ENCODE results near the gene TSC22D2. TPM values are rescaled to one million over a fixed set of nuclear protein-coding genes. Genes with fewer than 3 reads are reported as not detected.

Gene TSC22D2
- total and polyA plus RNA-seq, 12 donors, result 11.8 to 73.1 (median 28.7) TPM

GRCh38 chr3:150393745-150394144 lies 14.4 kb upstream of the TSC22D2 start:
- no peak for TF ChIP-seq CTCF (IDR thresholded peaks at IDR 0.05)
- intact Hi-C loops (cut with DNase I), result no loop called here
- no peak for ATAC-seq
- Histone ChIP-seq H3K27me3 (no peaks in the 10 kb centered on the region), H3K27ac (no peak overlapping the region), H3K36me3 (no peaks in the 10 kb centered on the region), H3K9me3 (no peaks in the 10 kb centered on the region), H3K4me1 (peaks cover 0 to 24% (median 11%) of the 10 kb centered on the region in 9 donors), H3K4me3 (no peak overlapping the region)
- 68 to 70% methylated on average over 1 of the region's 1 CpG for WGBS, 2 donors
- no peak for DNase-seq

GRCh38 chr3:150394606-150395005 lies 13.5 kb upstream of the TSC22D2 start:
- H3K4me3 ChIP-seq, result no peak overlapping the region
- H3K36me3 ChIP-seq, result no peaks in the 10 kb centered on the region
- peaks cover 0 to 16% (median 2%) of the 10 kb centered on the region in 9 donors for H3K4me1 ChIP-seq
- no peak overlapping the region for H3K27ac ChIP-seq
- ATAC-seq, result no peak
- DNase-seq, result no peak
- no peaks in the 10 kb centered on the region for H3K9me3 ChIP-seq
- intact Hi-C loops (cut with DNase I), result no loop called here
- no peak for TF ChIP-seq CTCF (IDR thresholded peaks at IDR 0.05)
- H3K27me3 ChIP-seq, result no peaks in the 10 kb centered on the region
- 85 to 86% methylated on average over 2 of the region's 2 CpGs for WGBS, 2 donors

GRCh38 chr3:150396491-150396890 lies 11.6 kb upstream of the TSC22D2 start:
- no peak for TF ChIP-seq CTCF (IDR thresholded peaks at IDR 0.05)
- ATAC-seq (no peak), DNase-seq (no peak)
- Histone ChIP-seq H3K27ac (peak overlapping the region in 2 of 10 donors; percentile 4 to 8), H3K36me3 (no peaks in the 10 kb centered on the region), H3K4me3 (no peak overlapping the region), H3K27me3 (no peaks in the 10 kb centered on the region), H3K9me3 (no peaks in the 10 kb centered on the region), H3K4me1 (peaks cover 0 to 13% (median 0%) of the 10 kb centered on the region in 9 donors)
- WGBS, 2 donors, result 0 to 36% methylated on average over 1 of the region's 1 CpG
- intact Hi-C loops (cut with DNase I), result no loop called here

- DNase-seq (no peak), ATAC-seq (peak in 4 of 8 donors; percentile 62 to 91 (median 76))
- H3K36me3 ChIP-seq, result no peaks in the 10 kb centered on the region
- WGBS, 2 donors, result 45 to 60% methylated on average over 3 of the region's 3 CpGs
- peaks cover 0 to 13% (median 0%) of the 10 kb centered on the region in 9 donors for H3K4me1 ChIP-seq
- H3K27me3 ChIP-seq, result no peaks in the 10 kb centered on the region
- H3K9me3 ChIP-seq, result no peaks in the 10 kb centered on the region
- H3K27ac ChIP-seq, result peak overlapping the region in 2 of 10 donors; percentile 4 to 8
- H3K4me3 ChIP-seq, result no peak overlapping the region
- no peak for TF ChIP-seq CTCF (IDR thresholded peaks at IDR 0.05)
- intact Hi-C loops (cut with DNase I), result no loop called here
These were observed 11.0 kb upstream of the TSC22D2 start for GRCh38 chr3:150396956-150397550.
